HCT116 (cell line): ENCODE results near the gene BMP7. TPM values are rescaled to one million over a fixed set of nuclear protein-coding genes. Genes with fewer than 3 reads are reported as not detected.

Source experiments
- ATAC-seq: fragments of 200-7000 bp; cut with Tn5 transposase; 2 replicates; pipeline ENCODE4 v1.9.1; 2020; ENCODE audit warnings: mild to moderate bottlenecking, moderate library complexity
- BruUV-seq: library from RNA; stranded (reverse); fragments of 400-500 nt; replicated peaks from 2 replicates; lab custom pipeline; 2021; lab: Mats Ljungman, UMichigan
- CTCF ChIA-PET: fragments of 300-600 bp; sonication (Branson Sonifier 250); formaldehyde crosslinking; loops from one replicate; lab custom pipeline; 2021; ENCODE audit warnings: antibody characterized with exemption; lab: Charles Lee
- POLR2A ChIA-PET: fragments of 300-600, 350-600 bp; sonication (Branson Sonifier 250); formaldehyde crosslinking; loops from one replicate; lab custom pipeline; 2021; ENCODE audit warnings: antibody characterized with exemption; lab: Charles Lee
- RAD21 ChIA-PET, 2 experiments: fragments of 300-600 bp; sonication (Branson Sonifier 250); formaldehyde crosslinking; loops; one replicate each; lab custom pipeline; 2023; ENCODE audit warnings: low total read pairs in 2 of 2; ENCODE audit not compliant: uncharacterized antibody in 2 of 2, unreplicated experiment in 2 of 2, low non-redundant PET in 1 of 2; lab: Charles Lee
- DNase-seq: peaks from one replicate; pipeline ENCODE4 v3.0.0-alpha.2; 2010; ENCODE audit warnings: low read depth, low spot score
- H2AFZ ChIP-seq: fragments of 200-600 bp; shearing (Covaris generic), sonication (generic); 2 replicates; pipeline ENCODE4 v1.6.1; 2017; ENCODE audit warnings: low read depth, mixed run types, mixed read lengths, antibody characterized with exemption, low read length; ENCODE audit not compliant: poor library complexity, severe bottlenecking
- H3K27ac ChIP-seq: 2 replicates; pipeline ENCODE4 v1.5.1; 2012; ENCODE audit warnings: low read depth, low read length
- H3K27me3 ChIP-seq: fragments of 200-600 bp; sonication (generic); 2 replicates; pipeline ENCODE4 v1.6.1; 2016; ENCODE audit warnings: mixed run types, low read length, mixed read lengths; ENCODE audit not compliant: insufficient read depth
- H3K36me3 ChIP-seq, 2 experiments: fragments of 200-500 bp in 1 of 2; fragments of 200-600 bp in 1 of 2; sonication (Bioruptor generic) in 1 of 2; sonication (generic) in 1 of 2; 2 replicates each; pipeline versions ENCODE4 v1.5.1 to v1.6.1; 2014 to 2016; ENCODE audit warnings: low read length in 2 of 2, inconsistent platforms in 1 of 2, mixed read lengths in 1 of 2, mixed run types in 1 of 2; ENCODE audit not compliant: insufficient read depth in 2 of 2, control insufficient read depth in 1 of 2
- H3K4me1 ChIP-seq, 2 experiments: fragments of 200-600 bp in 1 of 2; sonication (generic) in 1 of 2; 2 replicates each; pipeline versions ENCODE4 v1.5.1 to v1.6.1; 2012 to 2017; ENCODE audit warnings: low read length in 2 of 2, inconsistent platforms in 1 of 2, mild to moderate bottlenecking in 1 of 2, mixed read lengths in 1 of 2, mixed run types in 1 of 2, moderate library complexity in 1 of 2; ENCODE audit not compliant: insufficient read depth in 2 of 2, control insufficient read depth in 1 of 2
- H3K4me2 ChIP-seq: fragments of 200-600 bp; sonication (generic); 2 replicates; pipeline ENCODE4 v1.6.1; 2017; ENCODE audit warnings: mixed run types, low read length, mixed read lengths
- H3K4me3 ChIP-seq, 2 experiments: fragments of 200-600 bp in 1 of 2; sonication (generic) in 1 of 2; replicated peaks in 1 of 2; 2 replicates each; pipeline ENCODE4 v1.5.1; 2011 to 2016; ENCODE audit warnings: low read length in 2 of 2, control low read depth in 1 of 2, low read depth in 1 of 2, mild to moderate bottlenecking in 1 of 2, mixed read lengths in 1 of 2, mixed run types in 1 of 2
- H3K79me2 ChIP-seq: fragments of 200-600 bp; sonication (generic); 2 replicates; pipeline ENCODE4 v1.6.1; 2017; ENCODE audit warnings: mild to moderate bottlenecking, mixed run types, low read length, moderate library complexity, mixed read lengths; ENCODE audit not compliant: insufficient read depth
- H3K9ac ChIP-seq: fragments of 200-600 bp; sonication (generic); 2 replicates; pipeline ENCODE4 v1.6.1; 2016; ENCODE audit warnings: low read length, mixed read lengths
- H3K9me2 ChIP-seq: fragments of 200-600 bp; sonication (generic), shearing (Covaris generic); 2 replicates; pipeline ENCODE4 v1.6.1; 2017; ENCODE audit warnings: mixed run types, mild to moderate bottlenecking, moderate library complexity; ENCODE audit not compliant: insufficient read depth
- H3K9me3 ChIP-seq, 2 experiments: fragments of 200-500 bp in 1 of 2; fragments of 200-600 bp in 1 of 2; sonication (Bioruptor generic) in 1 of 2; sonication (generic) in 1 of 2; 2 replicates each; pipeline ENCODE4 v1.6.1; 2014 to 2017; ENCODE audit warnings: low read length in 2 of 2, mixed read lengths in 2 of 2, inconsistent platforms in 1 of 2, low read depth in 1 of 2, mild to moderate bottlenecking in 1 of 2, mixed run types in 1 of 2, moderate library complexity in 1 of 2; ENCODE audit not compliant: control insufficient read depth in 1 of 2, insufficient read depth in 1 of 2
- H4K20me1 ChIP-seq: fragments of 200-600 bp; sonication (generic), shearing (Covaris generic); 2 replicates; pipeline ENCODE4 v1.6.1; 2017; ENCODE audit warnings: mixed run types, mild to moderate bottlenecking, moderate library complexity; ENCODE audit not compliant: insufficient read depth
- CBX3 ChIP-seq: IDR thresholded peaks from 2 replicates; pipeline ENCODE4 v1.6.1; 2012; ENCODE audit warnings: low read depth
- CEBPB ChIP-seq: IDR thresholded peaks from 2 replicates; pipeline ENCODE4 v1.6.1; 2012; ENCODE audit warnings: low read depth
- EGR1 ChIP-seq: IDR thresholded peaks from 2 replicates; pipeline ENCODE4 v1.6.1; 2012; ENCODE audit warnings: low read depth
- ELF1 ChIP-seq: IDR thresholded peaks from 2 replicates; pipeline ENCODE4 v1.6.1; 2012; ENCODE audit warnings: low read depth, borderline replicate concordance
- POLR2AphosphoS5 ChIP-seq: IDR thresholded peaks from 2 replicates; pipeline ENCODE4 v1.6.1; 2011; ENCODE audit warnings: mild to moderate bottlenecking, low read depth, low read length, moderate library complexity
- intact Hi-C: fragments of 100-400 bp; cut with micrococcal nuclease; formaldehyde crosslinking; loops from 2 replicates; pipeline ENCODE4 v1.10.0; 2022
- total RNA-seq: library from RNA; stranded (reverse); gene quantifications from one replicate; pipeline ENCODE4 v1.2.1, GENCODE V29; 2021; ENCODE audit not compliant: unreplicated experiment
- TF ChIP-seq, protein P1 (sequence below): IDR thresholded peaks from 2 replicates; pipeline ENCODE4 v1.6.1; 2012
- TF ChIP-seq, protein P2 (sequence below), 3 experiments: fragments of 200-600 bp in 1 of 3; sonication (generic) in 1 of 3; IDR thresholded peaks in 2 of 3; conservative IDR thresholded peaks in 1 of 3; 2 replicates each; pipeline ENCODE4 v1.5.1; 2012 to 2017; ENCODE audit warnings: low read depth in 2 of 3, low read length in 2 of 3, antibody characterized with exemption in 1 of 3, borderline replicate concordance in 1 of 3, control low read depth in 1 of 3, mild to moderate bottlenecking in 1 of 3, mixed read lengths in 1 of 3, mixed run types in 1 of 3, moderate library complexity in 1 of 3; ENCODE audit not compliant: insufficient read depth in 1 of 3

BMP7 gene
- total RNA-seq, 1 experiment from 2014 or later, result 7.0 TPM

DNA sequence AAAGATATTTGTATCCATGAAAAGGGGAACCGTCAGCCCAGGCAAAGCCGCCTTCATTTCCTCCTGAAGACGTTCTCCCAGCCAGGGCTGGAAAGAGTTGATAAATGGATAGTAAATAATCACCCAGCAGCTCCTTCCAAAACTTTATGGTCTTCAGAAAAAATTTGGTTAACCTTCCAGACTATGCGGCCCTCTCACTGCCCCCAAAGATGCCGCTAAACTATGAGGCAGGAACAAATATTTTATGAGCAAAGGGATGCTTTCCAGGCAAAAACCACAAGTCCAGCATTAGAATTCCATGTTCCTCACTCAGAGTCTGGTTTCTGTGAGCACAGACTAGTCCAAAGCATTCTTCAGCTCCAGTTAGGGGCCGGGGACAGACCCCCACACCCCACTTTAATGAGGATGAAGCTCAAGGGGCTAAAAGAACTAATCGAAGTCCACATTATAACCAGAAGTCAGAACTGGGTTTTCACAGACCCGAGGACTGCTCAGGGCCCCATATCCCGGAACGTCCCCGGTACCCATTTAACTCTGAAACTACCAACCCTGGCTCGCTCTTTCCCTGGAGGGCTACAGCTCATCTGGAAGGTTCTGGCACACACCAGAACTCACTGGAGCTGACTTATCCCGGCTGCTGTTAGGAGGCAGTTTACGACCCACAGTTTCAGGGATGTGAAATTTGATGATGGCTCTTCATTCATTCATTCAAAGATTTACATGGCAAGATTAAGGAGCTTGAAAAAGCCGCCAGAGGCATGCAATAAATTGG is 29.4 kb downstream of the BMP7 start:
- Histone ChIP-seq H3K27ac (no peak overlapping the region), H3K27me3 (peaks cover 10% of the 10 kb centered on the region; the same call in 1 of the 2 replicates), H3K4me3 (no peak overlapping the region), H3K9ac (no peak overlapping the region), H3K4me2 (no peak overlapping the region), H3K36me3 (no peaks in the 10 kb centered on the region), H3K79me2 (no peaks in the 10 kb centered on the region), H3K9me2 (no peaks in the 10 kb centered on the region), H2AFZ (no peak overlapping the region), H3K9me3 (no peaks in the 10 kb centered on the region), H4K20me1 (no peaks in the 10 kb centered on the region), H3K4me1 (no peaks in the 10 kb centered on the region)
- TF ChIP-seq ELF1 (no peak), POLR2AphosphoS5 (no peak), EGR1 (no peak), CBX3 (no peak), CEBPB (no peak)
- TF ChIP-seq, protein P1, sequence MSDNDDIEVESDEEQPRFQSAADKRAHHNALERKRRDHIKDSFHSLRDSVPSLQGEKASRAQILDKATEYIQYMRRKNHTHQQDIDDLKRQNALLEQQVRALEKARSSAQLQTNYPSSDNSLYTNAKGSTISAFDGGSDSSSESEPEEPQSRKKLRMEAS, result no peak
- TF ChIP-seq, protein P2, sequence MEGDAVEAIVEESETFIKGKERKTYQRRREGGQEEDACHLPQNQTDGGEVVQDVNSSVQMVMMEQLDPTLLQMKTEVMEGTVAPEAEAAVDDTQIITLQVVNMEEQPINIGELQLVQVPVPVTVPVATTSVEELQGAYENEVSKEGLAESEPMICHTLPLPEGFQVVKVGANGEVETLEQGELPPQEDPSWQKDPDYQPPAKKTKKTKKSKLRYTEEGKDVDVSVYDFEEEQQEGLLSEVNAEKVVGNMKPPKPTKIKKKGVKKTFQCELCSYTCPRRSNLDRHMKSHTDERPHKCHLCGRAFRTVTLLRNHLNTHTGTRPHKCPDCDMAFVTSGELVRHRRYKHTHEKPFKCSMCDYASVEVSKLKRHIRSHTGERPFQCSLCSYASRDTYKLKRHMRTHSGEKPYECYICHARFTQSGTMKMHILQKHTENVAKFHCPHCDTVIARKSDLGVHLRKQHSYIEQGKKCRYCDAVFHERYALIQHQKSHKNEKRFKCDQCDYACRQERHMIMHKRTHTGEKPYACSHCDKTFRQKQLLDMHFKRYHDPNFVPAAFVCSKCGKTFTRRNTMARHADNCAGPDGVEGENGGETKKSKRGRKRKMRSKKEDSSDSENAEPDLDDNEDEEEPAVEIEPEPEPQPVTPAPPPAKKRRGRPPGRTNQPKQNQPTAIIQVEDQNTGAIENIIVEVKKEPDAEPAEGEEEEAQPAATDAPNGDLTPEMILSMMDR (IDR thresholded peaks at IDR 0.05 in 2 of 3, conservative IDR thresholded peaks at IDR 0.05 in 1 of 3; ENCODE audit: borderline replicate concordance in 1 of 3, insufficient read depth in 1 of 3, low read depth in 2 of 3, low read length in 2 of 3), result no peak
- ChIA-PET CTCF (no interaction called here), POLR2A (no interaction called here), RAD21 (no interaction called here)
- intact Hi-C loops, result no loop called here
- BruUV-seq, result no TSS peak
- ATAC-seq, result no peak
- DNase-seq, result no peak
